GM19452 (cell line): ENCODE data around the gene TOB1.

Experiments
- ATAC-seq: cut with Tn5 transposase; IDR thresholded peaks from one replicate; pipeline ENCODE4 v1.9.1; 2021; ENCODE audit not compliant: unreplicated experiment

Gene TOB1

DNA sequence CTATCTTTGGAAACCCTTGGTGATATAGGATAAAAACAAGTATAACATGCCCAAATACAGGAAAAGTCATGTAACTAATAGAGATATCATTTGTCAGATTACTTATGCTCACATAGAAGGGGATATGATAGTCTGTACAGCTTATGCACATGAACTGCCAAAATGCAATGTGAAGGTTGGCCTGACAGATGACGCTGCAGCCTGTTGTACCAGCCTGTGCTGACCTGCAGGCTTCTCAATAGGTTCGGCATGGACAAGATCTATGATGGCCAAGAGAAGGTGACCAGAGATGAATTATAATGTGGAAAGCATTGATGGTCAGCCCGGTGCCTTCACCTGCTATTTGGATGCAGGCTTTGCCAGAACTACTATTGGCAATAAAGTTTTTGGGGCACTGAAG, 18.1 kb downstream of the TOB1 start:
- no peak for ATAC-seq

DNA sequence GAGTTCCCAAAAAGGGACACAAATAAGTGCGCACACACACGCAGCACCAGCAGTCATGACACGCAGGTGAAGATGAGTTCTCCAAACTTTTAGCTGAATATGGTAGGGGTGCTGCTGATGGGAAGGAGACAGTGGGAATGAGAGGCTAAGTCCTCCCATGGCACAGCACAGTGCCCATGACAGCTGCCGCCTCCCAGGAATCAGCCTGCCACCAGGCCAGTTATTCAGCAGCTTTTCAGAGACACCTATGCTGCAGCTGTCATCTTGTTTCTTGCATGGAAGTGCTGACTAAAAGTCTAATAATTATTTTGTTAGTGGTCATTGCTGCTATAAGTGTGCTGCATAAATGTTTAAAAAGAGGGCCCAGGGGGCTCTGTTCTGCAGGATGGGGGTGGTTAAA, 18.6 kb downstream of the TOB1 start:
- ATAC-seq = no peak

DNA sequence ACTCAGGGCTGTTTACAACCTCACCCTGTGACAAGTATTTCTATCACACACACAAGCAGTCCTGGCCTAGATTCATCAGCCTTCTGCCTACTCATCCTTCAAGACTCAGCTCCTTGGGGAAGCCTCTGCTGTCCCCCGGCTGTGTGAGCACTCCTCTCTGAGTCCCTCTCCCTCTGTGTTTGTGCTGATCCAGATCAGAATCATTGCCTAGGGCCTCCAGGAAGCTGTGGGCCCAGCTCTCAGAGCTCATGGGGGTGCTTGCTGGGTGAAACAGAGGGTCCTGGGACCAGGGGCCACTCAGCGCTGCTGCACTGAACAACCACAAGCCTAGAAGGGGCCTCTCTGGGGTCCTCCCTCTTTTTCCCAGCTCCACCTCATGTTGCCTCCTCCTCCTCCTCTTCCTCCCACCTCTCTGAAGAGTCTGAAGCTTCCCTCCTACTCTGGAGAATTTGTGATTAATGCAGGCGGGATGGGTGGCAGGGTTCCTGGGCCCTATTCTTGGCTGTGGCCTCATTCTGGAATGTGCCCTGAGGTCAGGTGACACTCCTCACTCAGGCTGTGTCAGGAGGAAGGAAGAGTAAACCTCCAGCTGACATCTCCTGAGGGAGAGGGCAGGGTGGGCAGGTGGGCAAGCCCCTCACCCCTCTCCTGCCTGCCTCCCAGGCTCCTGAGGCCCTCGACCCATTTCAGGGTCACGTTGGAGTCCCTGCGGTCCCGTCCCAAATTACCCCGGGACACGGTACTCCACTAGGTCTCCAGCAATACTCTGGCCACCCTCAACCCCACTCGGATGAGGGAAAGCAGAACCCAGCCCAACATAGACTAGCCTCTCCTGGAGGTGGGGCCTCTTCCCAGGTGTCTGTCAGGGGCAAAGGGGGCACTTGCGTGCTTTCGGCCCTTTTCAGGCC, 20.7 kb downstream of the TOB1 start:
- no peak for ATAC-seq

DNA sequence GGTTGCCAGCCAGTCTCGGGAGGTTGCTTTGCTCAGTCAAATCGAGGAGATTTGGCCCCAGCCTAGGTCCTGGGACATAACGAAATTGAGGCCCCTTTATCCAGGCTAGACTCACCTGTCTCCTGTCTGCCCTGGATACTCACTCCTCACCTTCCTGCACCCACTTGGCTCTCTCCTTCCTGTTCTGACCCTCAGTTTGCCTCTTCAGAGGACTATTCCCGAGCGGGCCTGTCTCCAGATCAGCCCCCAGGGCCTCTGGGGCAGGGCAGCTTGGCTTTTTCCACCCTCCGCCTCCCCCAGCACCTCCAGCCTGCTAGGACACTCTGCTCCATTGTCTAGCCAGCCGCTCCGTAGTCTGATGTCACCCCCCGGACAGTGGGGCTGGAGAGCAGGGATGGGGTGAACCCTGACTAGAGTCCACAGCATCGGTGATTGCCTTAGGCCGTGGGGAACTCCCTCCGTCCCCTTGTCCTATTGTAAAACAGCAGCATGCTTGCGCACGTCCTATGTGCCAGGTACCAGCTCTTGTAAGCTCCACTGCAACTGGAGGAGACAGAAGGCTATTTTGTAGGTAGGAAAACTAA, 21.9 kb downstream of the TOB1 start:
- ATAC-seq = no peak

DNA sequence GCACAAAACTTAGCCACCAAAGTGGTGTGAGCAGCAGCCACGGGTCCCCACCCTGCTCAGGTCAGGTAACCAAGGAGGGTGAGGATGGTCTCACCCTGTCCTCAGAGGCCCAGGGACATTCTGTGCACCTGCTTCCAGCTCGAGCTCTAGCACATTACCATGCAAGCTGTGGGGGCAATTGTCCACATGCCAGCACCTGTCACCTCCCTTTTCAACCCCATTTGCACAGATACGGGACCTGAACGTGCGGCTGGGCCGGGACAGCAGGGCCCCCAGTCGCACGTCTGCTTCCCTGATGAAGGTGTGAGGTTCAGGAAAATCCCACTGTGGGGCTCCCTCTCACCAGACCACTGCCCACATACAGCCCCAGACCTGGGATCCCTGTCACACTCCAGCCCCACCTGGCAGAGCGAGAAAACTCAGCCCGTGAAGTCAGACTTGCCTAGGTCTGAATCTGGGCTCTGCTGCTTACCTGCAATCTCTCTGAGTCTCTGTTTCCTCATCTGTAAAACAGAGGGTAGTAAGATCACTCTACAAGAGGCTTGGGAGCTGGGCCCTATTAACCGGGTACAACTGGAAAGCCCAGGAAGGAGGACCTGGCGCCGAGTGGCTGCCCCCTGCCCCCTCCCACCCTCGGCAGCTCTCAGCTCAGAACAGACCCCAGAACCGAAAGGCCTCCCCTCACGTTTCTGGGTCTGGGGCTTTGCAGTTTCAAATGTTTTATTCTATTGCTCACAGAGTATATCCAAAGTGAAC, 22.8 kb downstream of the TOB1 start:
- no peak for ATAC-seq

DNA sequence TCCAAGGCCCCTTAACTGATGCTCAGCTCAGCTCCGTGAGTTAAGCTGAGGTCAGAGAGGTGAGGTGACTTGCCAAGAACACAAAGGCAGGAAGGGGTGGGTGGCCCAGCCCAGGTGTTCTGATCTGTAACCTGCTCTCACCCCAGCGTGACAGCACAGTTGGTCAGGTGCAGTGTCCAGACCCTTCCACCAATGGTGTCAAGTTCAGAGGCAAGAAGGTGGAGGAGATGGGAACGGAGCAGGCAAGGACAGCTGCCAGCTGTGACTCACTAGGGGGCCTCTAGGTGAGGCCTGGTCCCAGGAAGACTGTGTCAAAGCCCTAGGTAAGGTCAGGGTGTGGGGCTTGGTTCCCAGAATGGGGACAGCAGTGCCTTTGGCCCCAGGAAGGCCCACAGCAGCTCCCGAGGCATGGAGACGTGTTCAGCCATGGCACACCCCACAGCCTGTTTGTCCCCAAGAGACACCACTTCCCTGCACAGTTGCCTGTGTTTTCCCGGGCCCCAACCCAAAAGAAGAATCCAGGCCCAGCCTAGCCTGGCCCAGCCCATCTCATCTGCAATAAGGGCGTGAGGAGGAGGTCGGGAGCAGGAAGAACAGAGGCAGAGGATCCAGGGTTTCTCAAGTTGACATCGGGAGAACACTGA, 23.5 kb downstream of the TOB1 start:
- ATAC-seq = no peak

DNA sequence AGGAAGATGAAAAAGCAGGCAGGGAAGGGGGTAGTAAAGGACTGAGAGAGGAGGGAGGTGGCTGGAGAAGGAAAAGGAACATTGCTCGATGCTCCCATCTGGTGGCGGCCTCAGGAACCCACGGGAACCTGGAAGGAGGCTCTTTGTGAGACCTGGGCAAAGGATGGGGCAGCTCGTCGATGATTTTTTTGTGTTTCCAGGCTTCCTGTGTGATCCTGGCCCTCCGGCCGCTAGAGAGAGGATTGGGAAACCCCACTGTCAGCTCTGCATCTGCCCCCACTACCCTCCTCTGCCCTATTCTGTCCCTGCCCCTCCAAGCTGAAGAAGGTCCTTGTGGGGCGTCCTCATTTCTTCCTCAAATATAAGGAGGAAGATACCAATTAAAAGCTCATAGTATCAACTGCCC, 24.2 kb downstream of the TOB1 start:
- no peak for ATAC-seq

DNA sequence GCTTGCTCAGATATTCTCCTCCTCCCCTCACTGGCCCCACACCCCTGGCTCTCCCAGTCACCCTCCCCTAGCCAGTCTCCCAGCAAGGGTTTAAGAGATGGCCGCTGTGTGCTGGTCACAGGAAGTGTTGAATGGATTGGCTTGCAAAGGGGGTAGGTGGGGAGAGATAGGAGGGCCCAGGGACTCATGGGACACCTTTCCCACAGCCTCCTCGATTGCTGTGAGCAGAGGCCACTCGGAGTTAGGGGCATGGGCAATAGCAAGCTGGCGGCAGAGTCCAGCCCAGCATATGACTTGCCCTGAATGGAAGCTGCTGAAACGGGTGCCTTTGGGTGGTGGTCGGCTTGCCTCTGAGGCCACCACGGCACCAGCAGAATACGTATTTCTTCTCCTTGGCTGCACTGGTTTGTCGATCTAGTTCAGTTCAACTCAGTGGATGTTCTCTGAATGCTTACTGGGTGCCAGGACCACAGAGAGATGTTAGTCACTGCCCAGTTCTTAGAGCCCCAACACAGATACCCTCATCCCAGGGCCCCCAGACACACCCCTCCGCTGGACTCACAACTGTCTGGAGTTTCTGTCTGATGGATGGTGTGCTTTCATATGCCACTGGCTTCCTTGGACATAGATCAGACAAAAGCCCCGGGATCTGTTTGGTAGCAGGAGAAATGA, 24.7 kb downstream of the TOB1 start:
- no peak for ATAC-seq

DNA sequence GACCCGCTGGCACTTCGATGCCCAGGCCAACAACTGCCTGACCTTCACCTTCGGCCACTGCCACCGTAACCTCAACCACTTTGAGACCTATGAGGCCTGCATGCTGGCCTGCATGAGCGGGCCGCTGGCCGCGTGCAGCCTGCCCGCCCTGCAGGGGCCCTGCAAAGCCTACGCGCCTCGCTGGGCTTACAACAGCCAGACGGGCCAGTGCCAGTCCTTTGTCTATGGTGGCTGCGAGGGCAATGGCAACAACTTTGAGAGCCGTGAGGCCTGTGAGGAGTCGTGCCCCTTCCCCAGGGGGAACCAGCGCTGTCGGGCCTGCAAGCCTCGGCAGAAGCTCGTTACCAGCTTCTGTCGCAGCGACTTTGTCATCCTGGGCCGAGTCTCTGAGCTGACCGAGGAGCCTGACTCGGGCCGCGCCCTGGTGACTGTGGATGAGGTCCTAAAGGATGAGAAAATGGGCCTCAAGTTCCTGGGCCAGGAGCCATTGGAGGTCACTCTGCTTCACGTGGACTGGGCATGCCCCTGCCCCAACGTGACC, 25.8 kb downstream of the TOB1 start:
- no peak for ATAC-seq

DNA sequence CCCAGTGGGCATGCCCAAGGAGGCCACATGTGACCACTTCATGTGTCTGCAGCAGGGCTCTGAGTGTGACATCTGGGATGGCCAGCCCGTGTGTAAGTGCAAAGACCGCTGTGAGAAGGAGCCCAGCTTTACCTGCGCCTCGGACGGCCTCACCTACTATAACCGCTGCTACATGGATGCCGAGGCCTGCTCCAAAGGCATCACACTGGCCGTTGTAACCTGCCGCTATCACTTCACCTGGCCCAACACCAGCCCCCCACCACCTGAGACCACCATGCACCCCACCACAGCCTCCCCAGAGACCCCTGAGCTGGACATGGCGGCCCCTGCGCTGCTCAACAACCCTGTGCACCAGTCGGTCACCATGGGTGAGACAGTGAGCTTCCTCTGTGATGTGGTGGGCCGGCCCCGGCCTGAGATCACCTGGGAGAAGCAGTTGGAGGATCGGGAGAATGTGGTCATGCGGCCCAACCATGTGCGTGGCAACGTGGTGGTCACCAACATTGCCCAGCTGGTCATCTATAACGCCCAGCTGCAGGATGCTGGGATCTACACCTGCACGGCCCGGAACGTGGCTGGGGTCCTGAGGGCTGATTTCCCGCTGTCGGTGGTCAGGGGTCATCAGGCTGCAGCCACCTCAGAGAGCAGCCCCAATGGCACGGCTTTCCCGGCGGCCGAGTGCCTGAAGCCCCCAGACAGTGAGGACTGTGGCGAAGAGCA, 26.4 kb downstream of the TOB1 start:
- ATAC-seq = no peak

DNA sequence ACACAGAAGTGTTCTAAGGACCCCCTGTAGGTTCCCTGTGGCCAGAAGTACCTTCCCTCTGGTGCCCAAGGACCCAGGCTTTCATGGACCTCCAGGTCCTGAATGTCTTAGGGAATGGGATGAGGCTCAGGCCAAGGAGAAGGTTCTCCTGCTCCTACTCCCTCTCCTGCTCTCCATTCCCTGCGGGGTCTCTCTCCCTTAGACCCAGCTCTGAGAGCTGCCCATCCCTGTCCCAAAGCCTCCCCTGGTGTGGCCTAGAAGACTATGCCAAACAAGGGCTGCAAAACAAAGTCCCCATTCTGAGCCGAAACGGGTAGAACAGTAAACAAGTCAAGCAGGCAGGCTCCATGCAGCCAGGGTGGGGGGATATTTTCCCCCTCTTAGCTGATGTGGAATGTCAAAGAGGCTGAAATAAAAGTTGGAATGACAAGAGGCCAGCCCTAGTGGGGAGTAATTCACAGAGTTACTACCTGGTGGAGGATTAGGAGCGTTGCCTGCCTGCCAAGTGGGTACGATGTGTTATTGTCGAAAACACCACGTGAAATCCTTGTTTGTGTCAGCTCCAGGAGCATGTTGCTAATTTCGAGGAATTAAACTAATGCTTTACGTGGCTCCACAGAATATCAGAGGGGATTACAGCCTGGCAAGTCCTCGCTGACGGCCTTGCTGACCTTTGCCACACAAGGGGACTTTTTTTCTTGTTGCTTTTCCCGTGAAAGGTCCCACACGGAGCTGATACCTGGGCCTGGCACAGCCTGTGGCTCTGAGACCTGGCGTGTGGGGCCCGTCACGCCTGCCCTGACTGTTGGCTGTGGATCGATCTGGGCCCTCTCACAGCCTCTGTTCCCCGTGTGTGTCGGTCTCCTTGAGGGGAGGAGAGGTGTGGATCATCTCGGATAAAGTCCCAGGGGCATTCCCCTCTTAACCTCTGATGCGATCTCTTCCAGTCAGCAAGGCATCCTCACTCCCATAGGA, 27.9 kb downstream of the TOB1 start:
- ATAC-seq = no peak

DNA sequence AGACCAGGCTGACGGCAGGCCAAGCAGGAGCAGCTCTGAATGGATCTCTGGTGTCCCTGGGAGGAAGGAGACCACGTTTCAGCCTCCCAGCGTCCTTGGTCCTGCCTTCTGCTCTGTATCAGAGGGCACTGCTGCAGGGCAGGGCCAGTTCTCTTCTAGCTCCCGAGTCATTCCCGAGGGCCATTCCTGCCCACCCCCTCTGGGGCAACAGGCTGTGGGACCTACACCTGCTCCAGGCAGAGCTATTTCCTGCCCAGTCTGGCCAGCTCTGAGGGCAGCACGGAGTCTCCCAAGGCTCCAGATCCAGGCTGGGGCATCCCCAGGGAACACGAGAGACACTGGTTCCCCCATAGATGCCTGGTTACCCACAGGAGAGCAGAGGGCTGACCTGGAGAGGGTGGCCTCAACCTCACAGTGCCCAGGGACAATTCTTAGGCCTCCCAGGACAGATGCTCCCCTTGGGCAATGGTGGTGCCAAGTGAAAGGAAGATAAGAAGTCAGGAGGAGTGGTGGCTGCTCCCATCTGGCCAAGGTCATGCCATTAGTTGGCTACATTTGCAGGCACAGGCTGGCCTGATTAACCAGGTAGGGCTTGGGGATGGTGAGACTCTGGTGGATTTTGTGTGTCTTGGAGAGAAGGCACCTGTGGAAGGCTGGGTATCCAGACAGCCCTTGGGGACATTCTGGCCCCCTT, 28.7 kb downstream of the TOB1 start:
- no peak for ATAC-seq

DNA sequence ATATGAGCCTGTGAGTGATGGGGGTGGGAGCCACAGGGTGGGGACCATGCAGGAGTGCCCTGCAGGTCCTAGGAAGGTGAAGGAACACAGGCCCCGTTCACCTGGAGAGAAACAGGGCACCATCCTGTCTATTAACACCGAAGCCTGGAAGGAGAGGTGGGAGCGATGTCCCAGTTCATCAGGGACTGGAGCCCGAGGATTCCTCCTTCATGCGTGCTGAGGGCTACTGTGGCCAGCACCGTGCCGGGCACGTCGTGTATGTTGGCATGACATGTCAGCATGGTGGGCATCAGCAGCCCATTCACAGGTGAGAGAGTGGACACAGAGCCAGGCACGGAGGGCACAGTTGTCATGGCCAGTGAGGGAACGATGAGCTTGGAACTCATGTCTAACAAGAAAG, 29.3 kb downstream of the TOB1 start:
- no peak for ATAC-seq

DNA sequence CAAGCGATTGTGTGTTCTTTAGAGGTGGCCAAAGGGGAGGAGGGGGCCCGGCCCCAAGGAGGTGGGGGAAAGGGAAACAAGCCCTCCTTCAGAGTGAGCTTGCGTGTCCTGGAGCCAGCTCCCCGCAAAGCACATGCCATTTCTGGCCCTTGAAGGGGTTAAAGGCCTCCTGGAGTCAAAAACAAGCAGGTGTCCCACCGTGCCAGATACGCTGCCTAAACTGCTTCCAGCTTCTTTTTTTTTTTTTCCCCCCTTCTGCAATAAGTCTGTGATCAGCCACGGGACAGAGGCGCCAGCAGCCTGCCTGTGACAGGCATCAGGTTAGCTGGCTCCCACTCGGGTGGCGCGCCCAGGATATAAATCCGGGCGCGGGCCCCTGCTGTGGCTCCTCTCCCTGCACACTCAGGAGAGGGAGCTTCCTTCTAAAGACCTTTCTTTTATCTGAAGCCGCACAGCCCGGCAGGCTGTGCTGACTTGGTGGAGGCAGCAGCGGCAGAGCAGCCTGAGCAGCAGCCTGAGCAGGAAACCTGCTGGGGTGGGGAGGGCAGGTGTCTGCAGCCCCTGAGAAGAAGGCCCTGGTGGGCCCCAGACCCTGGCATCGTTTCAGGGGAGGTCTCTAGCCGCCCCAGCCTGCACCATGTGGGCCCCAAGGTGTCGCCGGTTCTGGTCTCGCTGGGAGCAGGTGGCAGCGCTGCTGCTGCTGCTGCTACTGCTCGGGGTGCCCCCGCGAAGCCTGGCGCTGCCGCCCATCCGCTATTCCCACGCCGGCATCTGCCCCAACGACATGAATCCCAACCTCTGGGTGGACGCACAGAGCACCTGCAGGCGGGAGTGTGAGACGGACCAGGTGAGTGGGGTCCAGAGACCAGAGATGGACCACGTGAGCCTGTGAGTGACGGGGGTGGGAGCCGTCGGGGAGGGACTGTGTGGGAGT, 30.6 kb downstream of the TOB1 start, which contains the start of gene WFIKKN2:
Gene WFIKKN2 (plus strand): TSS at position 286 of the 934 bp plus-strand sequence. CDS start 352 bp downstream, at position 638.
- no peak for ATAC-seq

DNA sequence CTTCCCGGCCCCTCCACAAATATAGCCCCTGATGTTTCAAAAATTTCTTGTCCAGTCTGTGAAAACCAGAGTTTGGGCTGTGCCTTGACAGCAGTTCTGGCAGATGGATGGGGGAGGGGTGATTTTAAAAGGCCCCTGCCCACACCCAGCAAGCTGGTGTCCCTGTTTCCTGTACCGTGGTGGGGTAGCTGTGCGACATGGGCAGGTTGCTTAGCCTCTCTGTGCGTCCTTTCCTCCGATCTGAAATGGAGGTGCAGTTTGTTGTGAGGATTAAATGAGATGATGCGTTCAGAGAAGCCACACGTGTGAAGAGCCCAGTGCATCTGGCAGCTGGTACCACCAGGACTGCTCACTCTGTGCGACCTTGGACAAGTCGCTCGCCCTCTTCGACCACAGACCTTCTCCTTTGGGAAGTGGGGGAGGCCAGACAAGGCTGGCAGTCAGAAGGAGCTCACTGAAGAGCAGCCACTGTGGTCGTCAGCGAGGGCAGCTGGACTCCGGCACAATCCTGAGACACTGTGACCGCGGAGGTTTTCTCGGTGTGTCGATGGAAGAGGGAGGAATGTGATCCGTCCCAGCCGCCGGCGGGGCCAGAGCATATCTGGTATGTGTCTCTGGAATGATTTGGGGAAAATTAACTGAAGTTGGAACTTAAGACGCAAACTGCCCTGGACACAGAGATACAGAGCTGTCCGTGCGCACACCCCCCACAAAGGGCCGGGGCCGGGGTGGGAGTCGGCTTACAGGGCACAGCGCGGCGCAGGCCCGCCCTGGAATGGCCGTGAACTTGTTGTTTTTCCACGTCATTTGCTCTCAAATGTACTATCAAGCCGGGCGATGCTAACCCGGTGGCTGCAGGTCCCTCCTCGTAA, 31.5 kb downstream of the TOB1 start:
- ATAC-seq = no peak
